ENCODE data around the gene CD274.

GRCh38 chr9:5441043-5441442 lies 9.3 kb upstream of the CD274 start:
- no peak for TF ChIP-seq EZH2 (IDR thresholded peaks at IDR 0.05; ENCODE audit: borderline replicate concordance)
- TF ChIP-seq, protein P1, sequence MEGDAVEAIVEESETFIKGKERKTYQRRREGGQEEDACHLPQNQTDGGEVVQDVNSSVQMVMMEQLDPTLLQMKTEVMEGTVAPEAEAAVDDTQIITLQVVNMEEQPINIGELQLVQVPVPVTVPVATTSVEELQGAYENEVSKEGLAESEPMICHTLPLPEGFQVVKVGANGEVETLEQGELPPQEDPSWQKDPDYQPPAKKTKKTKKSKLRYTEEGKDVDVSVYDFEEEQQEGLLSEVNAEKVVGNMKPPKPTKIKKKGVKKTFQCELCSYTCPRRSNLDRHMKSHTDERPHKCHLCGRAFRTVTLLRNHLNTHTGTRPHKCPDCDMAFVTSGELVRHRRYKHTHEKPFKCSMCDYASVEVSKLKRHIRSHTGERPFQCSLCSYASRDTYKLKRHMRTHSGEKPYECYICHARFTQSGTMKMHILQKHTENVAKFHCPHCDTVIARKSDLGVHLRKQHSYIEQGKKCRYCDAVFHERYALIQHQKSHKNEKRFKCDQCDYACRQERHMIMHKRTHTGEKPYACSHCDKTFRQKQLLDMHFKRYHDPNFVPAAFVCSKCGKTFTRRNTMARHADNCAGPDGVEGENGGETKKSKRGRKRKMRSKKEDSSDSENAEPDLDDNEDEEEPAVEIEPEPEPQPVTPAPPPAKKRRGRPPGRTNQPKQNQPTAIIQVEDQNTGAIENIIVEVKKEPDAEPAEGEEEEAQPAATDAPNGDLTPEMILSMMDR (IDR thresholded peaks at IDR 0.05; ENCODE audit: poor library complexity): no peak
